MM.1S (cell line): ENCODE results near the gene LDLRAP1.

Source experiments
- CTCF ChIP-seq: fragments of 300-600 bp; sonication (generic); IDR thresholded peaks from 2 replicates; pipeline ENCODE4 v1.5.1; 2016; ENCODE audit warnings: antibody characterized with exemption, low read length, mixed read lengths
- EZH2 ChIP-seq: fragments of 300-600 bp; sonication (generic); optimal IDR thresholded peaks from 2 replicates; pipeline ENCODE3; 2017; ENCODE audit warnings: low read depth, mild to moderate bottlenecking, antibody characterized with exemption, low read length, mixed read lengths

- no peak for TF ChIP-seq CTCF
- no peak for TF ChIP-seq EZH2
Observed at GRCh38 chr1:25525361-25525688, 18.1 kb upstream of the LDLRAP1 start.
